HG03432 (cell line): ENCODE data around the gene PYCARD.
"Not testable (repeated sequence)": the region's sequence is repeated elsewhere in the genome, so short reads cannot be mapped to it uniquely, and the experiment has no call there.

Experiments
- ATAC-seq: cut with Tn5 transposase; IDR thresholded peaks from one replicate; pipeline ENCODE4 v1.9.1; 2021; ENCODE audit warnings: mild to moderate bottlenecking, moderate library complexity; ENCODE audit not compliant: unreplicated experiment

The PYCARD gene

DNA sequence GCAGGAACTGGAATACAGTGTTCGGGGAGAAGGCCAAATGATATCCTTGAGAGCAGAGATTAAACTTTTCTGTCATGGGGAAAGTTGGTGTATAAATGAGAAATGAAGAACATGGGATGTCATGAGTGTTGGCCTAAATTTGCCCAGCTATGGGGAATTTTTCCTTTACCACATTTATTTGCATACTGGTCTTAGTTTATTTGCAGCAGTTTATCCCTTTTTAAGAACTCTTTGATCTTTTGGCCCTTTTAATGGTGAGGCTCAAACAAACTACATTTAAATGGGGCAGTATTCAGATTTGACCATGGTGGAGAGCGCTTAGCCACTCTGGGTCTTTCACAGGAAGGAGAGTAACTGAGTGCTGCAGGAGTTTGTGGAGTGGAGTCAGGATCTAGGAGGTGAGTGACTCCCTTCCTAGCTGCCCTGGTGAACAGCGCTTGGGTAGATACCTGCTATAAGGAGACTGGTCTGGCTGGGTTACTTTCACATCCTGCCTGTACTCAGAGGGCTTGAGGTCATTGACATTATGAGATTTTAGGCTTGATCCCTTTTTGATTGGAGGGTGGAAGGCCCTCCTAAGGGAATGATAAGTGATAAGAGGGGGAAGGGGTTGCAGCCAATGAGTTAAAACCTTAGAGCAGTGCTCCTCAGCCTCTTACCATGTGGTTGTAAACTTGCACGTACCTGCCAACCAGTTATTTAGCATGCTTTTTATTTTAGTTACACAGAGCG lies 10.7 kb downstream of the PYCARD start:
- ATAC-seq, result no peak

DNA sequence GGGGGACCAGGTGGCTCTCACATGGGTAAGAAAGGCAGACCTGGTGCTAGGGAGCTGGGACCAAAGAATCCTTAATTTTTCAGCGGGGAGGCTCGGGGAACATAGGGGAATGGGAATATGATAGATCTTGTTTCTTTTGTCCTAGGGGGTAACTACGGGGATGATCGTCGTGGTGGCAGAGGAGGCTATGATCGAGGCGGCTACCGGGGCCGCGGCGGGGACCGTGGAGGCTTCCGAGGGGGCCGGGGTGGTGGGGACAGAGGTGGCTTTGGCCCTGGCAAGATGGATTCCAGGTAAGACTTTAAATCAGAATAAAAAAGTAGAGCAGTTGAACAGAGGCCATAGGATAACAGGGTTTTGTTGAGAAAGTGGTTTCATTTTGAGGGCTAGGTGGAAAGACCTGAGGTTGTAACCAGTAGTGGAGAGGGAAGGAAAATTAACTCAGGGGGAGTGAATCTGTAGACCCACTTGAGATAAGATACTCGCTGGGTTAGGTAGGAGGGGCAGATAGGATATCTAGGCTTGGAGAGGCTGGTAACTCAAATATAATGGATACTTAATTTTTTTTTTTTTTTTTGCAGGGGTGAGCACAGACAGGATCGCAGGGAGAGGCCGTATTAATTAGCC lies 11.6 kb downstream of the PYCARD start:
- ATAC-seq, result no peak

DNA sequence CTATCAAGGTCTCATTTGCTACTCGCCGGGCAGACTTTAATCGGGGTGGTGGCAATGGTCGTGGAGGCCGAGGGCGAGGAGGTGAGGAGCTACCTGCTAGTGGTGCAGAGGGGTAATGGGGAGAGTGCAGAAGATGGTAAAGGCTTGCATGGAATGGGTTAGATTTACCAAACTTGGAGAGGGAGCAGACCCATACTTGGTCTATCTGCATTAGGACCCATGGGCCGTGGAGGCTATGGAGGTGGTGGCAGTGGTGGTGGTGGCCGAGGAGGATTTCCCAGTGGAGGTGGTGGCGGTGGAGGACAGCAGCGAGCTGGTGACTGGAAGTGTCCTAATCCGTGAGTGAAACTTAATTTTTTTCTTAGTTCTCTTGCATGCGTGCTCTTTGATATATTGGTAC lies 12.5 kb downstream of the PYCARD start:
- no peak for ATAC-seq

DNA sequence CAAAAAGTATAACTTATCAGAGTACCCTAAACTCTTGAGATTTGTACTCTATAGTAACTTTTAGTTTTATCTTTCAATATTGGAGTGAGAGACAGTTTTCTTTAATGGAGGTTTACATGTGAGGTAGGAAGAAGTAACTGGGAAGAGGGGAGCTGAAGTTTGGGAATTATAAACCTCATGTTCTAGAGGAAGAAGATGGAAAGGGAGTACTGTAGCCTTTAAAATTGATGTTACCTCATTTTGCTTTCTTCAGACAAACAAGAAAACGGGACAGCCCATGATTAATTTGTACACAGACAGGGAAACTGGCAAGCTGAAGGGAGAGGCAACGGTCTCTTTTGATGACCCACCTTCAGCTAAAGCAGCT lies 13.2 kb downstream of the PYCARD start:
- ATAC-seq, result no peak

DNA sequence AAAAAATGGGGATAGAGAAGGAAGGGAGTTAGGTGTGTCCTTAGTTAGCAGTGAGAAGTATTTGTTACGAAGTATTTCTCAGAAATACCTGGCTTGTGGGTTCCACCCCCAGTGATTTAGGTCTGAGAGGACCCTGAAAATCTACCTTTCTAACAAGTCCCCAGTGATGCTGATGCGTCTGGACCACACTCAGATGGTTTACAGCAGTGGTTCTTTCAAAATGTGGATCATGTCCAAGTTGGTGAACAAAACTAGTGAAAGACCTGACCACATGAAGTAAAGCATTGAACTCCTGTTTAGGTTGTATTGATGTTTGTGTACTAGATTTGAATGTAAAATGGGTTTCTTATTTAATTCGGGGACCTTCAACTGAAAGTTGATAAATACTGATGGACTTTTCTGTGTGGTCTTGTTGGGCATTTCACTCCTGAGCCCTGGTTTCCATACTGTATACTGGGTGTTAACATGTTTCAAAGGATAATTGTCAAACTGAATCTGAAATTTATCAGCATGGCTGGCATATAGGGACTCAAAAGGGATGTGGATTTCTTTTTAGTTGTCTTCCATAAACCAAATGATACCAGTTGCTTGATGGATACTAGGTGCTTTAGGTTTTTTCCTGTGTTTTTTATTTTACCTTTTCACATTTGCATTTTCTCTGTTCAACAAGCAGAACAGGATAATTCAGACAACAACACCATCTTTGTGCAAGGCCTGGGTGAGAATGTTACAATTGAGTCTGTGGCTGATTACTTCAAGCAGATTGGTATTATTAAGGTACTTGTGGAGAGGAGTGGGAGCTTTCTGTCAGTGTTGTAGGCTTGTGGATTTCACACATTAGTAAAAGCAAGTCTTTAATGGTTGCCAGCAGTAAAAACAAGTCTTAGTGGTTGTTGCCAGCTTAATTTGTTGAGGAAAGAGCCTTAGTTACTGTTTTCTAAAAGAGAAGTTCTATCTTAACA lies 13.8 kb downstream of the PYCARD start:
- ATAC-seq, result no peak

DNA sequence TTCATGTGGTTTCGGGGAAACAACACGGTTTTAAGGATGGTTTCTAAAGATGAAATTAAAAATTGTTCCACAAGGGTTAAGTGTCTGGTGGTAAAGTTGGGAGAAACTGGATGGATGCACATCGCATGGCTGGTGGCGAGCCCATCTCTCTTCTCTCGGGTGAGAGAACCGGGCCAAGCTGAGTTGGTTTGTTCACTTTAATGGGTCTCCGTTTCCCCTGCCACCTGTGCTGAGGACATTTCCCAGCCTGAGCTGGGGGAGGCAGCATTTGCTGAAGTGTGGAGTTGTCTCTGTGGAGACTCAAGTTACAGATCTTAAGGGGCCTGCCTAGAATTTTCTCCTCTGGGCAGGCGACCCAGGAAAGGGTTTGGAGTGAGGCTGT lies 14.8 kb downstream of the PYCARD start:
- no peak for ATAC-seq

DNA sequence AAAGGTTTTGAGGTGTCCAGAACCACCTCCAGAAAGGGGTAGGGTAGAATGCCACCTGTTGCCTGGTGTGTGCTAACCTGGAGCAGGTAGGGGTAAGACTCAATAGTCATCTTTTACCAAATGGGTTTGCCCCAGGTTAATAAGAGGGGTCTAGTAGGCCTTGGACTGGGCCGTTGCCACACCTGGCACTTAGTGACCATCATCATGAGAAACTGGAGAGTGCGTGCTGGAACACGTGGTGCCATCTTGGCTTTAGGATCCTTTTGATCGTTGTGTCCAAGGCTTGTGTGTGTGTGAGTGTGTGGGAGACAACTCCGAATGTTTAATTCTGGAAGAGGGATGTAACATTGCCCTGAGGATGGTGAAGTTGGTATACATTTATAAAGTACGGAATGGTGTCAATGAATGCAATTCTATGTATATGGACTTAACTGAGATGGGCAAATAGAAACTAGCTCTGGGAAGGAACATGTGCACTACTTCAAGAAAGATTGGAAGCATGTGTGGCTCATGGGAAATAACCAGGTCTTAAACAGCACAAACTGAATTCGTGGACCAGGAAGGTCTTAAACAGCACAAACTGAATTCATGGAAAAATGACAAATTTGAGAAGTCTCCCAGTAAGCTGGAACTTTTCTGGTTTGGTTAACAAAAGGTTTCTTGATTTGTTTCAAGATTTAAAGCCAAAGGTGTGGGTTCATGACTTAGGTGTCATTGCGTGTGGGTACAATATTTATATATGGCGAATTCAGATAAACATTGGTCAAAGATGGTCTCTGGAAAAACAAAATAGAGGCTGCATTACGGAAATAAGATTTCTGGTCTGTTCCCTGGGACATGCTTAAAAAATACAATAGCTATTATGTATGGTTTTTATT lies 15.4 kb downstream of the PYCARD start:
- no peak for ATAC-seq

DNA sequence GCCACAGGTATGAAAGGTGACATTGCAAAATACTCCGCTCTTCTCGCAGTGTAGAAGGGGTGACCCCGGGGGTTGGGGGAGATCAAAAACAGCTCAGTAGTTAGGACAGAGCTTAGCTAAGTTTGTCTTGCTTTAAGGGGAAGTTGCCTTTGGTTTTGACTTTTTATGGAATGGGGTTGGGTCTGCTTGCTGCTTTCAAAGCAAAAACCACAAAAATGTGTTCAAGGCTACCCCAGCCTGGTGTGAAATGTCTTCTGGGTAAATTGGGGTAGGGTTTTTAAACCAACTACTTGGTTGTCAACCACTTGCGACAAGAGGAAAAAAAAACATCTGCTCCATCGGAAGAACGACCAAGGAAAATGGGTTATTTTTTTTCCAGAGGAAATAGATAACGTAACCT lies 16.4 kb downstream of the PYCARD start:
- no peak for ATAC-seq

DNA sequence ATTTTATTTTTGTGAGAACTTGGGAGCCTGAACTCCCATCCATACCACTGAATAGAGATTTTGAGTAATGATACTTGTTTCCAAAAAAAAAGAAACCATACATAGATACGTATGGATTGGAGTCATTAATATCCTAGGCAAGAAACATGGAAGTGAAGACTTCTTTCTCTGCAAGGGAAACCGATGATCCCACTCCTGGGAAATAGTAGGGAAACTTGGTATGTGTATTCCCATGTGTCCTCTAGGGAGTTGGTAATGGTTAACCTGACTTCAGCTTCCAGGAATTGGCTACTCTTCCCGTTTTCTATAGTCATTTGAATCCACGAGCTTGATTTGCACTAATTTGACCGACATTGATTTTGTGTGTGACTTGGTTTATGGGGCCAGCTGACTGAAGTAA lies 17.2 kb downstream of the PYCARD start:
- ATAC-seq, result no peak

DNA sequence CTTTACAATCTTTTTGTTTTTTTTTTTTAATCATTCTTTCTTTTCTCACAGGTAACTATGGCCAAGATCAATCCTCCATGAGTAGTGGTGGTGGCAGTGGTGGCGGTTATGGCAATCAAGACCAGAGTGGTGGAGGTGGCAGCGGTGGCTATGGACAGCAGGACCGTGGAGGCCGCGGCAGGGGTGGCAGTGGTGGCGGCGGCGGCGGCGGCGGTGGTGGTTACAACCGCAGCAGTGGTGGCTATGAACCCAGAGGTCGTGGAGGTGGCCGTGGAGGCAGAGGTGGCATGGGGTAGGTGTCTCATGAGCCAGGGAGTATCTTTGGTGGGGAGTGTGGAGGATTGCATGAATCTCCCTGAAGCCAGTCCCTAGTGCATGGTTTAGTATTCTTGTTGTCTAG lies 17.7 kb downstream of the PYCARD start:
- ATAC-seq, result no peak

DNA sequence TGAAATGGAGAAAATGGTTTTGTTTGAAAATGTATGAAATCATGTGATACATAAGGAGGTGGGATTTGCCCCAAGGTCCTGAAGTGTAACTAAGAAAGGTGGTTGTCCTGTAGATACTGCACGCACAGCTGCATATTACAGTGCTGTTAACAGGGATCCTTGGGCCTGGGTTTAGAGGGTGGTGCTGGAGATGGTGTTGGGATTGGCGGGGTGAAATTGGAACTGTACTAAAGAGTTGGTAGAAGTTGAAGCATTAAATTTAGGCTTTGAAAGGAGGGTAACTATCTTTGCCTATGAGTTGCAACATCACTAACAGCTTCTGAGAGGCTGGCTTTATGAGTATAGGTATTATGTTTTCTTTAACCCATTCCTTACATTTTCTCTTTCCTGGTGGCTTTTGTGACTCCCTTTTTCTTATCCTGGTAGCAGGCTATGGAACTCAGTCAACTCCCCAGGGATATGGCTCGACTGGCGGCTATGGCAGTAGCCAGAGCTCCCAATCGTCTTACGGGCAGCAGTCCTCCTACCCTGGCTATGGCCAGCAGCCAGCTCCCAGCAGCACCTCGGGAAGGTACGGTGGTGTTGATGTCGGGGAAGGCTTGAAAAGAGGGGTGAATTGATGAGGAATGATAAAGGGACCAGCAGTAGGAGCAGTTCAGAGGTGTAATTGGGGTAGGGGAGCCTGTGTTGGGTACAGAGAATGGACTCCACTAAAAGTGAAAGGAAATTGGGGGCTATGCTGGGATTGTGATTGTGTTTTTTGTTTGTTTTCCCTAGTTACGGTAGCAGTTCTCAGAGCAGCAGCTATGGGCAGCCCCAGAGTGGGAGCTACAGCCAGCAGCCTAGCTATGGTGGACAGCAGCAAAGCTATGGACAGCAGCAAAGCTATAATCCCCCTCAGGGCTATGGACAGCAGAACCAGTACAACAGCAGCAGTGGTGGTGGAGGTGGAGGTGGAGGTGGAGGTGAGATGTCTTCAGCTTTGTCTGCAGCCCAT lies 18.8 kb downstream of the PYCARD start:
- ATAC-seq, result no peak

DNA sequence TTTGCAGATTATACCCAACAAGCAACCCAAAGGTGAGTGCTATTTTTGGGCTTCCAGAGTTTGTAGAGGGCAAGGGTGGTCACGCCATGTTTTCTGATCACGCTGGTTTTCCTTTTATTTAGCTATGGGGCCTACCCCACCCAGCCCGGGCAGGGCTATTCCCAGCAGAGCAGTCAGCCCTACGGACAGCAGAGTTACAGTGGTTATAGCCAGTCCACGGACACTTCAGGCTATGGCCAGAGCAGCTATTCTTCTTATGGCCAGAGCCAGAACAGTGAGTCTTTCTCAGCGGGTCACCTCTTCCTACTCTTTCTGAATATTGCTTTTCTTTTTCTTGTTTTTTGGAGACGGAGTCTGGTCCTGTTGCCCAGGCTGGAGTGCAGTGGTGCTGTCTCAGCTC lies 20.2 kb downstream of the PYCARD start:
- no peak for ATAC-seq

DNA sequence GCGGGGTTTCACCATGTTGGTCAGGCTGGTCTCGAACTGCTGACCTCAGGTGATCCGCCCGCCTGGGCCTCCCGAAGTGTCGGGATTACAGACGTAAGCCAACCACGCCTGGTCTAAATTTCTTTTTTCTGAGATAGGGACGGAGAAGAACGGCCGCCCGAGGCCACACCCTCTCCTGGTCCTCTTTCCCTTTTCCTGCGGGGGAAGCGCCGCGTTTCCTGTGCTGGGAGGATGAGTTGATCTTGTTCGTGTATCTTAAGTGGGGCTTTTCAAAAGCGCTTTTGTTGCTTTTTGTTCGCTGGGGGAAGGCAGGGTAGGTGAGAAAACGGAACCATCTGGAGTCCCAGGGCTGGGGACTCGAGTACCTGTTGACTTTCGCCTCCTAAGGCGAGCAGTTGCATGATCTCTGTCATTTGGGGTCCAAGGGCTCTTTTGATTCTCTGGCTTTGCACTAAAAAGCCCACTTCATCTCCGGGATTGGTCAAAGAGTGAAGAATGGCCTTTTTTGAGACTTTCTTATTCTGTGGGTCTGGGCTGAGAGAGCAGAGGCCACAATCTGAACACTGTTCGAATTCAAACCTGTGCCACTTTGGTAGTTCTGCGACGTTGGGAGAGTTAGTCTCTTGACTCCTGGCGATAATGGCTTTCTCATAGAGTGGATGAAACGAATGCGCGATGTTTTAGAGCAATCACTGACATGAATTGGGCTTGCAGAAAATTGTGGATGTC lies 21.3 kb downstream of the PYCARD start:
- ATAC-seq, result no peak

DNA sequence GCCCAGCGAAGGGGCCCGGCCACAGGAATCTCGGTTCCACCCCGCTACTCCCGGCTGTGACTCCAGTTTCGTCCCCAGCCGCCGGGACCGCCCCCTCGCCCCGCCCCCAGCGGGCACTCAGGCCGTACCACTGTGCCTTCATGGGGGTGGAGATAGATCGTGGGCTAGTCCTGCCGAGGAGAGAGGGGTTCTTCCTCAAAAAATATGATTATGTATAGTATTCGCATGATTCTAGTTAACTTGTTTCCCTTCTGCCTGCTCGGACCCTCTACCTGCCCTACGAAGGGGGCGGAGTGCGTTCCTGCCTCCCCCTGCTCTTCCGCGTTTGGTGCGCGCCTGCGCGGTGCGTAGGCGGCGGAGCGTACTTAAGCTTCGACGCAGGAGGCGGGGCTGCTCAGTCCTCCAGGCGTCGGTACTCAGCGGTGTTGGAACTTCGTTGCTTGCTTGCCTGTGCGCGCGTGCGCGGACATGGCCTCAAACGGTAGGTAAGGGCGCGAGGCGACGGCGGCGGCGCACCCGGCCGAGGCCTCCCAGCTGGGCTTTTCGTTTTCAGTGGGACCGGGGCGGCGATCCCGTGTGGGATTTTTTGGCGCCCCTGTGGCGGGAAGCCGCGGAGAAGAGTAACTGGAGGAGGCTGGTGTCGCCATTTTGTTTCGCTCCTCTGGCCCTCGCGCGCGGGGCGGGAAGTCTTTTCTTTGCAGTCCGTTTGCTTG lies 22.7 kb downstream of the PYCARD start, which contains the start of gene FUS:
Gene FUS, plus strand, starts transcription at position 393 of the 713 bp plus-strand sequence. Its CDS starts 76 bp downstream, at position 469.
- peak; percentile 59 for ATAC-seq

DNA sequence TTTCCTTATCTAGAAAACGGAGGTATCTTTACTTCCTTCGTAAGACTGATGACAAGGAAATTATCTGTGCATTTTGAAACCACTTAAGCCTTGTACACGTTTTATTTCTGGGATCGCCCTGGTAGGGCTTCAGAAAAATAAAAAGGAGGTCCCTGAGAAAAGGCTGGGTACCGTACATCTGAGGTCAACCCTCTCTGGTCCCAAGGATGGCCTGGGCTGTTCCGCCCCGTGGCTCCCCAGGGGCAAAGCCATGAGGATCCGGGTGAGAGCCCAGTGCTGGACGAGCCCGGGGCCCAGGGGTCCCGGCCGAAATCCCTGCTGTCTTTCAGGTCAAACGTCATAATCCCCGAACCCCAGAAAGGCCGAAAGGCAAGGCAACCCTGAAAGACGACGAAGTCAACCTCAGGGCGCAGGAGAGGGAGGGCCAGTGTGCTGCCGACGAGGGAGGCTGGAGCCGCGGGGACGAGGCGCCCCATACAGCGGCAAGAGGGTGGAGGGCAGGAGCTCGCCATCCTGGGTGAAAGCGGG lies 23.3 kb downstream of the PYCARD start:
- no peak for ATAC-seq

DNA sequence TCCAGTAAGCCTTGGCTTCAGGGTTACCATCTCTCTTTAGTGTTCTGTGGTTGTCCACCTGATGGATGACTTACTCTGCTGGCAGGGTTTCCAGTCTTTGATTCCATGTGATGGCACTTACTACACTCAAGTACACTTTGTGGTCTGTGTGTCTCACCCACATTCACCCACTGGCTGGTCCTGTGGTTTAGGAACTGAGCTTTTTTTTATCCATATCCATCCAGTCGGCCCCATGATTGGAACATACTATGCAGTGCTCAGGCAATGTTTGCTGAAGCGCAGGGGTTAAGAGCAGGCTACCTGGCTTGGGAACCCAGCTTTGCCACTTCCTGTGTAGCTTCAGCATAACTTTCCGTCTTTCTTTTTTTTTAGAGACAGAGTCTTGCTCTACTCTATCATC lies 25.4 kb downstream of the PYCARD start:
- ATAC-seq, result no peak

DNA sequence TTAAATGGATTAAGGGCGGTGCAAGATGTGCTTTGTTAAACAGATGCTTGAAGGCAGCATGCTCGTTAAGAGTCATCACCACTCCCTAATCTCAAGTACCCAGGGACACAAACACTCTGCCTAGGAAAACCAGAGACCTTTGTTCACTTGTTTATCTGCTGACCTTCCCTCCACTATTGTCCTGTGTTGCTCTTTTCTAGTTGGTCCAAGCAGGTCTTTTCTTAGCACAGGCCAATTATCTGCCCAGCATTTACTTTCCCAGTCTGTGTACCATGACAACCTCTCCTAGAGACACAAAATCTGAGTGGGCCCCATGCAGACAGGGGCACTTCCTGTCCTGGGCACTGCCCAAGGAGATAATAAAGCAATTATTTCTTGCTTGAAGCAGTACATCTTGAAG lies 32.5 kb downstream of the PYCARD start:
- not testable (repeated sequence) for ATAC-seq

DNA sequence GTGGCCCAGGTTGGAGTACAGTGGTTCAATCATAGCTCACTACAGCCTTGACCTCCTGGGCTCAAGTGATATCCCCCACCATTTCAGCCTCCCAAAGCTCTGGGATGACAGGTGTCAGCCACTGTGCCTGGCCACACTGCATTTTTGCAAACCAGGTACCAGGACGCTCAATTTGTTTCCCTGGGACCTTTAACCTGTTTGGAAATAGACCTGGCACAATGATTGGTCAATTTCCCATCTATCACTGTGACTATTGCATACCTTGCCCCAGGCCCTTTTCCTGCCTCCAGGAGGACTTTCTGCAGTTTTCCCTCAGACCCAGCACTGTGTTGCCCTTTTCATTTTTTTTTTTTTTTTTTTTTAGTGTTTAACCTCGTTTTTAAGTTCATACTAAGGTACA lies 33.7 kb downstream of the PYCARD start:
- ATAC-seq, result no peak
